GM18907 (cell line): Measurements from ENCODE around the gene DACH2.

Experiments
- ATAC-seq: cut with Tn5 transposase; IDR thresholded peaks from one replicate; pipeline ENCODE4 v1.9.1; 2021; ENCODE audit warnings: mild to moderate bottlenecking, moderate library complexity; ENCODE audit not compliant: unreplicated experiment

DACH2 gene

GRCh38 chrX:86747091-86747490 lies 598.8 kb downstream of the DACH2 start:
- ATAC-seq, result no peak

DNA sequence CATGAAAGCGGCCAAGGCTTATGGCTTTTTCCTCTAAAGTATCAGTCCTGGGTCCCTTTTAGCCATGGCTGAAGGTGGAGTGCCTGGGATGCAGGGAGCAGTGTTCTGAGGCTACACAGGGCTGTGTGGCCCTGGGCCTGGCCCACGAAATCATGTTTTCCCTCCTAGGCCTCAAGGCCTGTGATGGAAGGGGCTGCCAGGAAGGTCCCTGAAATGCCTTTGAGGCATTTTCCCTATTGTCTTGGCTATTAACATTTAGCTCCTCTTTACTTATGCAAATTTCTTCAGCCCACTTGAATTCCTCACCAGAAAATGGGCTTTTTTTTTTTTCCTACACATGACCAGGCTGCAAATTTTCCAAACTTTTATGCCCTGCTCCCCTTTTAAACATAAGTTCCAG lies 657.0 kb downstream of the DACH2 start:
- ATAC-seq, result no peak

GRCh38 chrX:86806786-86807185 lies 658.5 kb downstream of the DACH2 start:
- peak; percentile 60 for ATAC-seq

GRCh38 chrX:86809651-86810050 lies 661.4 kb downstream of the DACH2 start:
- ATAC-seq, result no peak

DNA sequence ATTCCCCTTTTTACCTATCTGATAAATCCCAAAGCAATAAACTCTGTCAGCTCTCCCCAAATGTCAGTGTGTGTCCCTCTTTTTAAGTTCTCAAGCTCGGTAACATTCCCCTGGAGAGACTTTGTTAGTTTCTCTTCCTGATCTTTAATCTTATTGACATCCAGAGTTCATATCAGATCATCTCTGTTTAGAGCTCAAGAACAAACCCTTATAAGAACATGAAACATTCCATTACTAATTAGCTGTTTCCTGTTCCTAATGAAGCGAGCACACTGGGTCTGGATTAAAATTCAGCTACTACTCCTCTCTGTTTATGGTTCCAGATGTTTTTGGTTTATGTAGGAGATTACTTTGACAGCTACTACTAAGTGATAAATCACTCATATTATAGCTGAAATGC lies 681.5 kb downstream of the DACH2 start:
- no peak for ATAC-seq

DNA sequence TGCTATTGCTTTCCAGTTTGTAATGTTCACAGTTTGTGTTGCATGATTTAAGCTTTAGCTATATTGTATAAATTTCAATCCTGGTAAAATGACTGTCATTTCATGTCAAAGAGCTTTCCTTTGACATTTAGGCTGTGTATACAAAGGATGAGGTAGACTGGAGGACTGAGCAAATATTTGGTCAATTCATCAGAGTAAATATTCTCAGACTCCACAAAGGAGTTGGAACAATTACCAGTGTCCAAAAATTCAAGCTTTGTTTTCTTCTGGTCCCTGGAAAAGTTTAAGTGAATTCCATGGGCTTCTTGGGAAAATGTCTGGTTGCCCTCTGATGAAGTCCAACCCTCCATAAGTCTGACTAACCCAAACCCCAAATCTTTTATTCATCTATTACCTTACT lies 682.4 kb downstream of the DACH2 start:
- ATAC-seq, result no peak

DNA sequence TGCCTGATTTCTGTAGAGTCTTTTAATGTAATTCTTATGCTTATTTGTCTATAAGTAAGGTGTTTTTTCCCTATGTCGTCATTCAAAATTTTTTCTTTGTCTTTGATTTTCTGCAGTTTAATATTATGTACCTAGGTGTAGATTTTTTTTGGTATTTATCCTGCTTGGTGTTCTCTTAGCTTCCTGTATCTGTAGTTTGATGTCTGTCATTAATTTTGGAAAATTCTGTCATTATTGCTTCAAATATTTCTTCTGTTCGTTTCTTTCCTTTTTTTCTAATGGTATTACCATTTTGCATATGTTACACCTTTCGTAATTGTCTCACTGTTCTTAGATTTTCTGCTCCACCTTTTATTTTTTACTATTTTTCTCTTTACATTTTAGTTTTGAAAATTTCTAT lies 696.9 kb downstream of the DACH2 start:
- no peak for ATAC-seq
